HL-60 (cell line): ENCODE data around the gene GPC3.

ENCODE experiments used
- DNase-seq, 2 experiments: peaks; one replicate each; pipeline ENCODE4 v3.0.0-alpha.2; 2010 to 2020; ENCODE audit warnings: low read depth in 1 of 2, low spot score in 1 of 2
- H3K27ac ChIP-seq: fragments of 250-450 bp; sonication (Bioruptor Pico); replicated peaks from 2 replicates; pipeline ENCODE4 v1.5.1; 2020; ENCODE audit warnings: mild to moderate bottlenecking, moderate library complexity
- H3K27me3 ChIP-seq: fragments of 250-450 bp; sonication (Bioruptor Pico); 2 replicates; pipeline ENCODE4 v1.5.1; 2021; ENCODE audit warnings: mild to moderate bottlenecking, moderate library complexity; ENCODE audit not compliant: insufficient read depth, poor library complexity, severe bottlenecking
- H3K4me3 ChIP-seq: replicated peaks from 2 replicates; pipeline ENCODE4 v1.5.1; 2011; ENCODE audit warnings: mild to moderate bottlenecking, control low read depth, low read length; ENCODE audit not compliant: insufficient read depth
- CTCF ChIP-seq: IDR thresholded peaks from one replicate; pipeline ENCODE4 v1.5.1; 2011; ENCODE audit warnings: low read length, control low read depth, inconsistent platforms; ENCODE audit not compliant: insufficient read depth
- GABPA ChIP-seq: IDR thresholded peaks from 2 replicates; pipeline ENCODE4 v1.6.1; 2012; ENCODE audit warnings: low read depth
- POLR2AphosphoS5 ChIP-seq: IDR thresholded peaks from 2 replicates; pipeline ENCODE4 v1.6.1; 2012; ENCODE audit warnings: low read depth
- REST ChIP-seq: IDR thresholded peaks from 2 replicates; pipeline ENCODE4 v1.6.1; 2012; ENCODE audit warnings: low read depth; ENCODE audit not compliant: insufficient replicate concordance
- SPI1 ChIP-seq: IDR thresholded peaks from 2 replicates; pipeline ENCODE4 v1.6.1; 2012; ENCODE audit warnings: low read depth, mild to moderate bottlenecking, borderline replicate concordance

GPC3 gene

DNA sequence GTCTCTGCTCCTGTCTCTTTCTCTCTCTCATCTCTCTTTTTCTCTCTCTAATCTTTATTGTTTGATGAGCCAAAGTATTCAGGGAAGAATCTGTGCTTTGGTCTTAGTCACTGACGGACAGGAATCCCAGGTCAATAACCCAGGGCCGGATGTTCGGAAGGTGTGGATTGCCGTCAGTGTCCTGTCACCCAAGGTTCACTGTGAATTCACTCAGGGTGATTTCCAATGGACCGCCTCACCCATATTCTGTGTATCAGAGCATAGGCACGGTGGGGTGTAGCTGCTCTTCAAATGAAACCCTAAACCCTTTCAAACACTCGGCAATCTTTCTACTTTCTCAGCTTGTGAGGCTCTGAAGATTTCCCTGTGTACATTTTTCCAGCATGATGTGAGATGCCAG is 425.5 kb downstream of the GPC3 start:
- Histone ChIP-seq H3K27ac (no peak overlapping the region), H3K4me3 (no peak overlapping the region), H3K27me3 (no peaks in the 10 kb centered on the region)
- TF ChIP-seq REST (no peak), GABPA (no peak)
- DNase-seq: no peak

- no peak overlapping the region for H3K4me3 ChIP-seq
- H3K27me3 ChIP-seq: no peaks in the 10 kb centered on the region
- TF ChIP-seq POLR2AphosphoS5 (no peak), GABPA (no peak), SPI1 (no peak), REST (no peak), CTCF (no peak)
- DNase-seq: no peak
- H3K27ac ChIP-seq: no peak overlapping the region
Measured at GRCh38 chrX:133555782-133556458, 429.5 kb downstream of the GPC3 start.

DNA sequence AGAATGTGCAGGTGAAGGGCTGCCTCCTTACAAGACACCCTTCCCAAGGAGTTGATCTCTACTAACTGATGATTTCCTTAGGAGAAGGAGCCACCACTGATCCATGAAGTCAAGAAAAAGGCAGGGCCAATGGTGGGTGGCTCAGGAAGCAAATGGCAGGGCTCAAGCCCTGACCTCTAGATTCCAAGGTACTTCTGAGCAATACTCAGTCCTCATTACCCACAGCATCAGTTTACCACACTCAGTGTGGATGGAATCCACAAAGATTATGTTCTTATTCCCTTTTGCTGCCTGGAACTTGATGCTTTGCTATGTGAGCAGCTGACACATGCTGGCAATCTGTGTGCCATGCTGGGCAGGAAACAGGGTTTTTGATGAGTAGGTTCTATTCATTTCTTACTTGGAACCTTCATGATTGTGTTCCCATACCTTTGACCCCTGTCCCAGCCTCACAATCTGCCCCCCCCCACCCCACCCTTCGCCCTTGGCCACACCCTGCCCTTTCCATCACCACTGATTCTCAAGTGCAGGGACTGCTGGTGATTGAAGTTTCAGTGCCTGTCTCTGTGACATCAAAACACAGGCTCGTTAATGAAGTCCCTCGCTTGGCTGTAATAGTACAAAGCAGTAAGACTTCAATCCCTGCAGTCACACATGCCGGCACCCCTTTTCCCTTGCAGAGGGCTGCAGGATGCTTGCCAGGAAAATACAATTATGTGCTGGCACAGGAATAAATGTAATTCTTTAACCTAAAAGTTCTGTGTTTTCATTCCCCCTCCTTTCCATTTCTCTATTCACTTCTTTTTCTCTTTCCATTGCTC is 434.5 kb downstream of the GPC3 start:
- TF ChIP-seq REST (no peak), CTCF (no peak), POLR2AphosphoS5 (no peak), GABPA (no peak), SPI1 (no peak)
- H3K4me3 ChIP-seq: no peak overlapping the region
- DNase-seq: no peak
- no peak overlapping the region for H3K27ac ChIP-seq
- H3K27me3 ChIP-seq: no peaks in the 10 kb centered on the region
